ENCODE data around the gene AVEN.

Gene AVEN

GRCh38 chr15:33994005-33994615, 44.9 kb downstream of the AVEN start:
- TF ChIP-seq TAF1 (IDR thresholded peaks at IDR 0.05; ENCODE audit: borderline replicate concordance, insufficient read depth, low read length), result no peak
- no peak for TF ChIP-seq REST (IDR thresholded peaks at IDR 0.05; ENCODE audit: insufficient read depth in 1 of 2, low read depth in 2 of 2, low read length in 2 of 2)
- no peak for TF ChIP-seq SIN3A (IDR thresholded peaks at IDR 0.05; ENCODE audit: borderline replicate concordance, insufficient read depth, low read length)
- no peak for TF ChIP-seq POLR2AphosphoS5 (IDR thresholded peaks at IDR 0.05; ENCODE audit: low read depth, low read length)
- no peak for TF ChIP-seq FOXP2 (optimal IDR thresholded peaks at IDR 0.05; ENCODE audit: borderline replicate concordance, extremely low read depth, extremely low read length, insufficient read depth)

GRCh38 chr15:33988384-33988783, 50.6 kb downstream of the AVEN start:
- TF ChIP-seq FOXP2 (optimal IDR thresholded peaks at IDR 0.05; ENCODE audit: borderline replicate concordance, extremely low read depth, extremely low read length, insufficient read depth) (no peak), TAF1 (IDR thresholded peaks at IDR 0.05; ENCODE audit: borderline replicate concordance, insufficient read depth, low read length) (no peak), SIN3A (IDR thresholded peaks at IDR 0.05; ENCODE audit: borderline replicate concordance, insufficient read depth, low read length) (no peak), REST (IDR thresholded peaks at IDR 0.05; ENCODE audit: insufficient read depth in 1 of 2, low read depth in 2 of 2, low read length in 2 of 2) (no peak), POLR2AphosphoS5 (IDR thresholded peaks at IDR 0.05; ENCODE audit: low read depth, low read length) (no peak)

GRCh38 chr15:33987444-33987843, 51.6 kb downstream of the AVEN start:
- TF ChIP-seq FOXP2 (optimal IDR thresholded peaks at IDR 0.05; ENCODE audit: borderline replicate concordance, extremely low read depth, extremely low read length, insufficient read depth) (no peak), REST (IDR thresholded peaks at IDR 0.05; ENCODE audit: insufficient read depth in 1 of 2, low read depth in 2 of 2, low read length in 2 of 2) (no peak), POLR2AphosphoS5 (IDR thresholded peaks at IDR 0.05; ENCODE audit: low read depth, low read length) (no peak), SIN3A (IDR thresholded peaks at IDR 0.05; ENCODE audit: borderline replicate concordance, insufficient read depth, low read length) (no peak), TAF1 (IDR thresholded peaks at IDR 0.05; ENCODE audit: borderline replicate concordance, insufficient read depth, low read length) (no peak)

GRCh38 chr15:33985751-33986150, 53.3 kb downstream of the AVEN start:
- no peak for TF ChIP-seq TAF1 (IDR thresholded peaks at IDR 0.05; ENCODE audit: borderline replicate concordance, insufficient read depth, low read length)
- no peak for TF ChIP-seq POLR2AphosphoS5 (IDR thresholded peaks at IDR 0.05; ENCODE audit: low read depth, low read length)
- TF ChIP-seq SIN3A (IDR thresholded peaks at IDR 0.05; ENCODE audit: borderline replicate concordance, insufficient read depth, low read length), result no peak
- no peak for TF ChIP-seq FOXP2 (optimal IDR thresholded peaks at IDR 0.05; ENCODE audit: borderline replicate concordance, extremely low read depth, extremely low read length, insufficient read depth)
- no peak for TF ChIP-seq REST (IDR thresholded peaks at IDR 0.05; ENCODE audit: insufficient read depth in 1 of 2, low read depth in 2 of 2, low read length in 2 of 2)

All from PFSK-1 (cell line).